ENCODE measurements around the gene ATP6V0E1.
"Not testable (repeated sequence)": the region's sequence is repeated elsewhere in the genome, so short reads cannot be mapped to it uniquely, and the experiment has no call there.

The ATP6V0E1 gene

DNA sequence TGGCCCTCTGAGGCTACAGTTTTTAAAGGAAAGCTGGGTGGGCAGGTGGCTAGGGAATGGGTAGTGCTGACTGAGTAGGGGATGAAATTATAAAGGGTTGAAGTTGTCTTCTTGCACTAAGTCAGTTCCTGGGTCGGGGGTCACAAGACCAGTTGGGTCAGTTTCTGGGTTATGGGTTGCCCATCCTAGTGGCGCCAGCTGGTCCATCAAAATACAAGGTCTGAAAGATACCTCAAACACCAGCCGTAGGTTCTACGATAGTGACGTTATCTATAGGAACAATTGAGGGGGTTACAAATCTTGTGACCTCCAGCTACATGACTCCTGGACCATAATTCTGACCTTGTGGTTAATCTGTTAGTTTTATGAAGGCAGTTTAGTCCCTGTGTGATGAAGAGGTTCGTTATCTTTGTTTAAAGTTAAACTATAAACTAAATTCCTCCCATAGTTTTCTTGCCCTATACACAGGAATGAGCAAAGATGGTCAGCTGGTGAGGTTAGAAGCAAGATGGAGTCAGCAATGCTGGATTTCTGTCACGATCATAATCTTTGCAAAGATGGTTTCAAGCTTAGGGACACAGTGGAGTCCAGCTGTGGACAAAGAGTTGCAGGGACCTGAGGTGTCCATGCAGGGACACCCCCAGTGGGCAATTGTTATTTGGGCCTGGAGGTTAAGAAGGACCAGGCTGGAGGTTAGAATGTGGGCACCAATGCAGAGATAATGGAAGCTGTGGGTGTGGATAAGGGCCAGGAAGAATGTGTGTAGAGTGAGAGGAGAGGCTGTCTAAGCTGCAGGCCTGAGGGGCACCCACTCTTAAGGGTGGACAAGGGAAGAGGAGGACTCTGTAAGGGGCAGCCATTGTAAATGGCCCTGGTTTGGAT lies 58.6 kb downstream of the ATP6V0E1 start:
- DNase-seq = no peak

DNA sequence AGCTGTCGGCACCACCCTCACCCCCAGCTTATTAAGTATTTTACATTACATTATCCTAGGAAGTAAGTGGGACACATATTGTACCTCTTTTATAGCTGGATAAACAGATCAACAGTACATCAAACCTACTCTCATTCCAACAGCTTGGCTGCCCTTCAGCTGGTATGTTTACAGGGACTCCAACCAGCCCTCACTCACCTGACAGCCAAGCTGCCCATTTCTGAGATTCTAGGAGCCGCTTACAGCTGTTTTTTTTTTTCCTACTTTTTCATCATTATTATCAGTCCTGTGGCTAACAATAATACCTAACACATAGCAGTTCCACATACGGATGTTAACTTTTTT lies 59.2 kb downstream of the ATP6V0E1 start:
- DNase-seq = no peak

DNA sequence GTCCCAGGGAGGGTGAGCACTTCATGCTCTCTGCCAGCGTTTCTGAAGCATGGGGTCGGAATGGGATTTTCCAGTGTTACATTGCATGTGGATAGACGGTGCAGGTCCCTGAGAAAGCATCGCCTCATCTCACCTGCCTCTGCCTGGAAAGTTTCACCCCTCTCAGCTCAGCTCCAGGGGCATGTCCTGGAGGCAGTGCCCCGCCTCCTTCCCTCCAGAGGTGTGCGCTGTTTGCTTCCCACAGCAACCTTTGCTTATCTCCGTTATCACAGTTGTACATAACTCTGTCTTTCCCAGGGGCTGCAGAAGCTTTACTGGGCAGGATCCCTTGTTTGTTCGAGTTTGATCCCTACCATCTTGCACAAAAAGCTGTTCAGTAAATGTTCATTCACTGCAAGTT lies 61.9 kb downstream of the ATP6V0E1 start:
- no peak for DNase-seq

DNA sequence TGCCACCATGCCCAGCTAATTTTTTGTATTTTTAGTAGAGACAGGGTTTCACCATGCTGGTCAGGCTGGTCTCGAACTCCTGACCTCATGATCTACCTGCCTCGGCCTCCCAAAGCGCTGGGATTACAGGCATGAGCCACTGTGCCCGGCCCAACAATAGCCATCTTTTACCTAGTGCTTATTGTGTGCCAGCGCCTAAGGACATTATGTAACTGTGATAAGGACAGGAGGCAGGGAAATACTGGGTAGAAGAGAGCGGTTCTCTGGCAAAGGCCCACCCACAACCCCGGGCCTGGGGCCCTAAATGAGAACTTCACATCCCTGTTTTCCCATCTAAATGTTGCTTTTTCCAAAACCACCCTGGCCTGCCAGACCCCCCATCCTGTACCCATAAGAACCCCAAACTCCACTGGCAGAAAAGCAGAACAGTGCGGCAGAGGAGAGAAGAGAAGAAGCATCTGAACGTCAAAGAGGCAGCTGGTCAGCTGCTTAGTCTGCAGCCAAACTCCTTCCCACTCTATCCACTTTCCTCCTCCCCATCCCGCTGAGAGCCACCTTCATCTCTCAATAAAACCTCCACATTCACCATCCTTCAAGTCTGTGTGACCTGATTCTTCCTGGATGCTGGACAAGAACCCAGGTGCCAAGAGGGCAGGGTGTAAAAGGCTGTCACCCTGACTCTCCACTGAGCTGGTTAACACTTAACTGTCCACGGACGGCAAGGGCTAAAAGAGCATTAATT lies 63.7 kb downstream of the ATP6V0E1 start:
- DNase-seq = not testable (repeated sequence)

DNA sequence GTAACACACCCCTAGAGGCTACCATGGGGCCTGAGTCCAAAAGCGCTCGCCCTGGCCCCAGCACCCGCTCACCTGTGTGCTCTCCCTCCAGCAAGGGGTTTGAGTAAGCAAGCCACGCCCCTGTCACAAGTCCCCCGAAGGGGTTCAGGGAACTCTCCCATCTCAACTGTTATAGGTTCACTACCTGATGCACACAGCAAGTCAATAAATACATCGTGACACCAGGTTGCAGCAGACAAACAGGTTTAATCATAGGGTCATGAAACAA lies 64.2 kb downstream of the ATP6V0E1 start:
- no peak for DNase-seq

DNA sequence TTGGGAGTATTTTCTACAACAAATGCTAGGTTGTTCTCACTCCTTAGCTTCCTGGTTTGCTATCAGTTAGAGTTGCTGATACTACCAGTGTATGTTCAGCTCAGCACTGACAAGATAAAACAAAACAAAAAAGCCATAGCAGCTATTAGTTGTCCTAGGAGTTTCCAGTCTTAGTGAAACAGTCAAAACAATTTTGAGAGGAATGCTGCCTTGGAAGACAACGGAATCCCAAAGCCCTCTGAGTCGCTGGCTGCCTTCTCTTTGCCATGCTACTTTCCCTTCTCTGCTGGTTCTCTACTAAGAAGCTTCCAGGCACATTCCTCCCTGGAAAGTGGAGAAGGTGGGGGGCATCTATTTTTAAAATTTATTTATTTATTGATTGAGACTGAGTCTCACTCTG lies 67.2 kb downstream of the ATP6V0E1 start:
- DNase-seq = no peak

DNA sequence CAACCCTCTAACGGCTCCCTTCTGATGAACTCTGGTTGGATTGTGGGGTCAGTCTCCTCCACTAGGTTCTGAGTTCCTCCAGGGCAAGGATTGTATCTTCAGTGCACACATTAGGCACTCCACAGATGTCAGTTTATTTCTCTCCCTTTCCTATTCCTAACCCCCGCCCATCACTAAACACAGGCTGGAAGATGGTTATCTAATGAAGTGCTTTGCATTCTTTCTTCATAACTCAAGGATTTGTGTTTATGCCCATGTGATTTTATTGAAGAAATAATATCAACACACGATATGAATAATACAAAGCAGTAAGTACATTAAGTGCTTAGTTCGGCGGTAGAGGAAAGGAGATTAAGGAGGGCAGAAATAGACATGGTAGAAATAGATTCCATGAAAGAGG lies 68.2 kb downstream of the ATP6V0E1 start:
- no peak for DNase-seq

DNA sequence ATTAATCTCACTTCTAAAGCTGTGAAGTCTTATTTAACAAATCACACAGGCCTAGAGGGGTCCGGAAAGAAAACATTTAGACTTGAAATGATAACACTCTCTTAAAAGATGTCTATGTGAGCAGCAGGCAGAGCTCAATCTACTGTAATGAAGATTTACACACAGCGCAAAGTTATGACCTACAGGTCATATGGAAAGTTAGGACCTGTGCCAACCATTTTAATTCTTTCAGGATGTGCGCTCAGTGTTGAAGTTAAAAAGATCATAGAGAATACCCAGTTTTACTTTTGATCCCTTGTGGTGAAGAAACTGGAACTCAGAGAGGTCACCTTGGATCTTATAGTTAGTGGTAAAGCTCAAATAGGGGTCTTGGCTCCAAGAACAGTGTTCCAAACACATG lies 69.5 kb downstream of the ATP6V0E1 start:
- DNase-seq = no peak

DNA sequence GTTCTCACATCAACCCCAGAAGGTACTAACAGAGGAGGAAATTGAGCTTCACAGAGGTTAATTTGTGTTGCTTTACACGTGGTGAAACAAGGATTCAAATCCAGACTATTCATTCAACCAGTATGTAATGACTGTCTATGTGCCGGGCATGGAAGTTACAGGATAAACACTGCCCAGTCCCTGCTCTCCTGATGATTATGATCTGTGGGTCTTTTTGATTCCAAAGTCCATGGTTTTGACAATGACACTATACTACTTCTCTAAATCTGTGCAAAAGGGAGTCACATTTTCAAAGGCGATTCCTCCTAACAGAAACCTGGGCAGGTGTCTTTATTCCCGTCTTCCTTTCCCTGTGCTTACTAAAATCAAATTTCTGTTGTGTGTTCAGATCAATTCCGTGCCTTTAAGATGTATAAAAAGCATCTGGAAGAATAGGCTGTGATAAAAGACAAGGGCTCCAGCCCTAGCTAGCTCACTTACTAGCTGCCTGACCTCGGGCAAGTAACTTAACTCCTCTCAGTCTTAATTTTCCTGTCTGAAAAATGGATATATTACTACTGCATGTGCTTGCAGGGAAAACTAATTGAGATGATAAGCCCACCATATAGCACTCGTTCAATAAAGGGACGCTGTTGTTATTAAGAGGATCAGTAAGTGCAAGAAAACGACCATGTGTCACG lies 71.6 kb downstream of the ATP6V0E1 start:
- no peak for DNase-seq

DNA sequence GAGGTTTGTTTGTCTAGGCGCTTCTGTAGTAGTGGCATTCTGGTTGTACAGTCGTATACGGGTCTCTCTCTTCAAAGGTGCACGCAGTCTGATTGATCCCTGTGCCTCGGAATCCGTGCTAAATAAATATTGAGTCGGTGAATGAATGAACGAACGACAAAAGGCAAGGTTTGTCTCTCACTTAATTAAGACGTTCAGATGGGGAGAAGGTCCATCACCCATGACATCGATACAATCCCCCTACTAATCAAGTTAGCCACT lies 72.1 kb downstream of the ATP6V0E1 start:
- DNase-seq = no peak

DNA sequence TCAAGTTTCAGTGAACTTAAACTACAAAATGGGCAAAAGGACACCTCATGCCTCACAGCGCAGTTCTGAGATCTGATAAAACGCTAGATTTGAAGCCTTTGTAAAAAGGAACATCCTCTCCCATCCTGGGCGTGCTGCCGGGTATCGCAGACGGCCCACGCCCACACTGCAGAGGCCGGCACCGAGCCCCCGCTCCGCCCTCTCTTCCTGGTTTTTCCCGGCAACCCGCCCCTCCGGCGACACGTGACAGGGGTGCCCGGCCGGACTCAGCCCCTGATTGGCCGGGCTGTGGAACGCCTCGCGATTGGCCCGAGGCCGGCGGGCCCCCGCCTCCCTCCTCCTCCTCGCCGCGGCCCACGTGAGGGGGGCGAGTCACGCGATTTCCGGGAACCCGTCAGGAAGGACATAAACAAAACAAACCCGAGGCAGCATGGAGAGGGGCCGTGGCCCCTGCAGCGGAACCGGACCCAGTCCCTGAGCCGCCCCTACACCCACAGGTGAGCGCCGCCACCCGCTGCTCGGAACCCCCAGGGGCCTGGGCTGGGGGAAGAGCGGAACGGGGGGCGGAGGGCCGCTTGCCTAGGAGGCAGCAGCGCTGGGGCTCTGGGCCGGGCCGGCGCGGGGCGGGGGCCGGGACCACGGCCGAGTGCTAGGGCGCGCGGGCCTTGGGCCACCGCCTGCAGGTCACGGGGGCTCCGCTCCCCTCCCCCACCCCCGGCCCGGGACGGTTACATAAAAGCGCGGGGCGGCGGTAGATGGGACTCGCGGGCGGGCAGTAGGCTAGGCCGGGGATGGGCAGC lies 72.6 kb downstream of the ATP6V0E1 start, which contains the start of gene CREBRF:
Gene CREBRF (plus strand): TSS at position 370 of the 800 bp plus-strand sequence. CDS start 24,424 bp downstream, outside the sequence.
- peak; percentile 58 for DNase-seq

DNA sequence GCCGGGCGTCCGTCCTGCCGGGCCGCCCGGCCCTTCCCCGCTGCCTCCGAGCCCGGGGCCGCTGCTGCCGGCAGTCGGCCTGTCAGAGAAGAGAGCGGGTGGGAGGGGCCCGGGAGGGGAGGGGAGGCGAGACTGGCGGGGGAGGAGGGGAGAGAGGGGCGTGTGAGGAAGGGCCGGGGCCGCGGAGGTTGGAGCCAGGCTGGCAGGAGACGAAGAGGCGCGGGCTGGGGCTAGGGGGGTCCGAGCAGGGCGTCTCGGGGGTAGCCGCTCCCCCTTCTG lies 73.2 kb downstream of the ATP6V0E1 start:
- no peak for DNase-seq

DNA sequence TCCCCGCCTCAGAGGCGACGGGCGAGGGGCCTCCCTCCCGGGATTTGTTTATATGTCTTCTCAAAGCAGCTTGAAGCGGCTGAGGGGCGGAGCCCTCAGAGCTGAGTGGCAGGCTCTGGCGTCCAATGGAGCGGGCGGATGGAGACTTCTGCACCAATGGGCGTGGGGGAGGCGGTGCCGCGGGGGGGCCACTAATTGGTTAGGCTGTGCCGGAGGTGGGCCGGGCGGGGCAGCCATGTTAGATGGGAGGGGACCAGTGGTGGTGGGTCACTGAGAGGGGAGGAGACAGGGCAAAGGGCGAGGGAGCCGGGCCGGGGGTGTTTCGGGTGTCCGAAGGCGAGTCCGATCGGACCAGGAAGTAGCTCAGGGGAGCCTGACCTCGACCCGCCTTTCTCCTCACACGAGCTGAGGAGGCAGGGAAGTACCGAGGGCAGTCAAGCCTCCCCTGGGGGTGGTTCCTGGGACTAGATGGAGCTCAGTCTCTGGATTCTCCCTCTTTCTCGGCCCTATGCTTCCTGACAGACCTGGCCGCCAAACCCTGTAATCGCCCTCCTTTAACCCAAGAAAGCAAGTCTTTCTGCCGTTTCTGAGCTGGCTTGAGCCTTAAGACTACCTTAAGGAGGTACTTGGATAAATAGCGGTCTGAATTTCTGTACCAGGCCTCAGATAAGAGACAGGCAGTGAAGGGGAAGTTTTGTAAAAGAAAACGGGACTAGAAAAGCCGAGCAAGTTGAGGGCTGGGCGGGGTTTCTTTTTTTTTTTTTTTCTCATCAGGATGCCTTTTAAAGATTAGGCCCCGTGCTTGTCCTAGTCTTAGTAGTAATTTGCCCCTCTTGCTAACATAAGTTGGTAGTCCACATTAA lies 73.7 kb downstream of the ATP6V0E1 start:
- peak; percentile 71 for DNase-seq

DNA sequence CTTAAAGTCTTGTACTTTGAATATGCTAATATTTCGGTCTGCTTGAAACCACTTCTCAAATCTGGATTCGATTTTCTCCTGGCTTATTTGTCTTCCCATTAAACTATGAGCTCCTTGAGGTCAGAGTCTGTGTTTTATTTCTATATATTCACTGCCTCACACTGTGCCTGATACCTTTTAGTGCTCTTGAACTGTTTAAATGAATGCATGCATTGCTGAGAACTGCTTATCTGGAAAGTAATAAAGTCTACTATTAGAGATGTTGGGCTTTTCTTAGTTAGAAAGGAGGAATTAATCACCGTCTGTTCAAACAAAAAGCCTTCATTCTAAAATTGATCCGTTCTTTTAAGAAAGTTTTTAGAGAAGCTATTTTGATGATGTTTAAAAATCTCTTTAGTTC lies 78.6 kb downstream of the ATP6V0E1 start:
- DNase-seq = no peak

DNA sequence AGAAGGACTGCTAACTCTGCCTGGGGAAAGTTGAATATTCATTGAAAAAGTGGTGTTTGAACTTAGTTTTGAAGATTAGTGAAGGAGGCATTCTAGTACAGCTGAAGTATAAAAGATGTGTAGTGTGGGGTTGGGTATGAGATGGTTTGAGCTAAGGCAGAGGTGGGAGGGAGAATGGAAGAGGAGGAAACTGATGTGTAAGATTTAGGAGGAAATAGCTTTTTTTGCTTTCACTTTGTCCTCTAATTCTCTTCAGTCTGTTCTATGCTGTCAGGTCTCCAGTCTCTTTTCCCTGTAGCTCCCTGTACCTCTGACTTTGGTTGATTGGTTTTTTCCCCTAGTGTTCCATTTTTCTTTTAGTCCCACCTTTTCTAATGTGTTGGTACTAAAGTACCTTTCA lies 81.6 kb downstream of the ATP6V0E1 start:
- no peak for DNase-seq

DNA sequence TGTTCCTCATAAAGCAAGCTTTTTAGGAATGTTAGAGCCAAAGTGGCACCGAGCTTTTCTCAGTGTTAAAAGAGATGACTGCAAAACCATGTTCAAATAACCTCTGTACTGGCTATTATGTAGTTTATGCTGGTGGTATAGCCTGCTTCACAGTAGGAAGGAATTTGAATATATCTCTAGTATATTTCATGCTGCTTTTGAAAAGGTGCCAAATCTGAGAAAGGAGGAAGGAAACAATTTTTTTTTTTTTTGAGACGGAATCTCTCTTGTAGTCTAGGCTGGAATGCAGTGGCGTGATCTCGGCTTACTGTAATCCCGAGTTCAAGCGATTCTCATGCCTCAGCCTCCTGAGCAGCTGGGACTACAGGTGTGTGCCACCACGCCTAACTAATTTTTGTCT lies 86.1 kb downstream of the ATP6V0E1 start:
- DNase-seq = no peak

DNA sequence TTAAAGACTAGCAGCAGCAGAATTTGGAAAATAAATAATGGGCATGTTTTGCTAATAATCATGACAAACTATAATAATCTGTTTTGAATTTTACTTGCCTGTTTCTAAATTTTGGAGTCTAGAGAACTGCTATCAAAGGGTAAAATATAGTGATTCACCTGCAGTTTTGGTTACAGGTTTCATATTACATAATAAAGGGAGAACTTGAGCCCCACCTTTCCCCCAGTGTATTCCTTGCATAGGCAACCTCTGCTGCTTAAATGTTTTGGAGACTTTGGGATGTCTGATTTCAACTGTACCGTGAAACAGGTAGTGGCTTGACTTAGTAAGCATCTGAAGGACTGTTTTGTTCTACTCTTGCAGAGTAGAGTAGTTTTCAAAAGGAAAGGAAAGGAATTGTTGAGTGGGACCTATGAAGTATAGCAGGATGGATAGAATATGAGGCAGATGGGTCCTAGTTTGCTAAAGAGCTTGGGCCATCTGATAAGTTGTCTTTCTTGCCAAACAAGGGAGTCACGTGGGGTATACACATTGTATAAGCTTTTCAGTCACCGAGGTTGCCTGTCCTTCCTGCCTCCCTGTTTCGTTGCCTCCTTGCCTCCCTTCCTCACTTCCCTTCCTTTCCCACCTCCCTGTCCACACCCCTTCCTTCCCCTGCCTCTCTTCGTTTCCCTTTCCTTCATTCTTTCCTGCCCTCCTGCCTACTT lies 91.7 kb downstream of the ATP6V0E1 start:
- DNase-seq = no peak

DNA sequence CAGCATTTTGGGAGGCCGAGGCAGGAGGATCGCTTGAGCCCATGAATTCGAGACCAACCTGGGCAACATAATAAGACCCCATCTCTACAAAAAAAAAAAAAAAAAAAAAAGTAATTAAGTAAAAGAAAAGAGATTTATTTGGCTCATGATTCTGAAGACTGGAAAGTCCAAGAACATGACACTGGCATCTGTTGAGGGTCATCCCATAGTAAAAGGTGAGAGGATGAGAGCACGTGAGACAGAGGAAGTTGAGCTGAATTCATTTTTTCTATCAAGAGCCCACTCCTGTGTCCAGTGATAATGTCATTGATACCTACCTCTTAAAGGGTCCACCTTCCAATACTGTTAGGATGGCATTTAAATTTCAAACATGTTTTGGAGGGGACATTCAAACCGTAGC lies 92.4 kb downstream of the ATP6V0E1 start:
- DNase-seq = no peak

DNA sequence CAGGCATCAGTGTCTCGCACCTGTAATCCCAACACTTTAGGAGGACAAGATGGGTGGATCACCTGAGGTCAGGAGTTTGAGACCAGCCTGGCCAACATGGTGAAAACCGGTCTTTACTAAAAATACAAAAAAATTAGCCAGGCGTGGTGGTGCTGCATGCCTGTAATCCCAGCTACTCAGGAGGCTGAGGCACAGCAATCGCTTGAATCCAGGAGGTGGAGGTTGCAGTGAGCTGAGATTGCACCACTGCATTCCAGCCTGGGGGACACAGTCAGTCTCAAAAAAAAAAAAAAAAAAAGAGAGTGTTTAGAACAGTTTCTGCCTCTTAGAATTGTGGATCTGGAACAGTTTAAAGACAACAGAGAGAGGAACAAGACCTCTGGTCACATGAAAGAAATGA lies 92.9 kb downstream of the ATP6V0E1 start:
- DNase-seq = not testable (repeated sequence)

DNA sequence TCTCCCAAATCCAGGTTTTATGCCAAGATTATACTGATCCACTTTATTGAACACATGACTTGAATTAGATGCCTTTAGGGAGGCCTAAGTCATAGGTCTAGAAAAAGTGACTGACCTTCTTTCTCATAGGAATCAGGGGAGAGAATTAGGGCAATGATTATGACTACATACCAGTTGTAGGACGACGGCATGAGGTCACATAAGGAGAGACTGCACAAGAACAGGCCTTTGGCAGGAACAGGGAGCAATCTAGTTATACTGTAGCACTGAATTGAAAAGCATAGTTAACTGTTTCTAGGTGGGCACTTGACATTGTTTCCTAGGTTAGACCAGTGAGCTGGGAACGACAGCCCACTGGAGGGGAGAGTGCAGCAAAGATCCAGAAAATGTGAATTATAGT lies 95.3 kb downstream of the ATP6V0E1 start:
- no peak for DNase-seq
